Naive thymus-derived CD8-positive, alpha-beta T cell (primary cell): Measurements from ENCODE around the gene SPATA21. TPM values are rescaled to one million over a fixed set of nuclear protein-coding genes. Genes with fewer than 3 reads are reported as not detected.
"Not testable (repeated sequence)": the region's sequence is repeated elsewhere in the genome, so short reads cannot be mapped to it uniquely, and the experiment has no call there.

Experiments
- ATAC-seq, 2 donors: fragments of 150-1000 bp; cut with Tn5 transposase in 1 of 2; sonication (Bioruptor Pico), chemical (Tn5 transposase) in 1 of 2; 1 replicate in 1 of 2; 2 replicates in 1 of 2; pipeline ENCODE4 v1.10.0; 2021; ENCODE audit warnings: mild to moderate bottlenecking in 2 of 2, moderate library complexity in 2 of 2
- POLR2A ChIA-PET: fragments of 350-600 bp; sonication (Branson Sonifier 250); formaldehyde crosslinking; loops from one replicate; lab custom pipeline; 2021; ENCODE audit warnings: antibody characterized with exemption; lab: Charles Lee
- DNase-seq, 10 donors: peaks; one replicate each; pipeline versions ENCODE4 v3.0.0 to v3.0.0-alpha.2; 2020 to 2022
- H3K27ac Mint-ChIP-seq, 10 donors: one replicate each; pipeline ENCODE4 v1.8.0; 2020 to 2022; ENCODE audit warnings: mild to moderate bottlenecking in 10 of 10, mixed read lengths in 10 of 10, moderate library complexity in 4 of 10, inconsistent platforms in 1 of 10
- H3K27me3 Mint-ChIP-seq, 5 donors: one replicate each; pipeline ENCODE4 v1.8.0; 2021 to 2022; ENCODE audit warnings: mixed read lengths in 5 of 5
- H3K36me3 Mint-ChIP-seq, 3 donors: one replicate each; pipeline ENCODE4 v1.8.0; 2020 to 2022; ENCODE audit warnings: mixed read lengths in 3 of 3, mild to moderate bottlenecking in 2 of 3, inconsistent platforms in 1 of 3
- H3K4me1 Mint-ChIP-seq, 4 donors: one replicate each; pipeline ENCODE4 v1.8.0; 2021 to 2022; ENCODE audit warnings: mixed read lengths in 4 of 4
- H3K4me3 Mint-ChIP-seq, 10 donors: one replicate each; pipeline ENCODE4 v1.8.0; 2020 to 2022; ENCODE audit warnings: mild to moderate bottlenecking in 10 of 10, mixed read lengths in 10 of 10, moderate library complexity in 6 of 10, inconsistent platforms in 1 of 10
- H3K9me3 Mint-ChIP-seq, 9 donors: one replicate each; pipeline ENCODE4 v1.8.0; 2020 to 2022; ENCODE audit warnings: mixed read lengths in 9 of 9, mild to moderate bottlenecking in 3 of 9, inconsistent platforms in 1 of 9, moderate library complexity in 1 of 9
- polyA plus RNA-seq, 3 donors: library from polyadenylated mRNA; unstranded; fragments of 300-500 nt; fragmentation: Illumina TruSeq; gene quantifications; one replicate each; pipeline ENCODE4 v1.2.3, GENCODE V29; 2021
- total RNA-seq, 8 experiments: library from RNA in 2 of 8; stranded (reverse) in 2 of 8; gene quantifications; one replicate each; pipeline ENCODE4 v1.2.3 and lab custom pipeline; 2021 to 2026

SPATA21 gene
- total and polyA plus RNA-seq, 5 experiments from 2014 or later: not detected

DNA sequence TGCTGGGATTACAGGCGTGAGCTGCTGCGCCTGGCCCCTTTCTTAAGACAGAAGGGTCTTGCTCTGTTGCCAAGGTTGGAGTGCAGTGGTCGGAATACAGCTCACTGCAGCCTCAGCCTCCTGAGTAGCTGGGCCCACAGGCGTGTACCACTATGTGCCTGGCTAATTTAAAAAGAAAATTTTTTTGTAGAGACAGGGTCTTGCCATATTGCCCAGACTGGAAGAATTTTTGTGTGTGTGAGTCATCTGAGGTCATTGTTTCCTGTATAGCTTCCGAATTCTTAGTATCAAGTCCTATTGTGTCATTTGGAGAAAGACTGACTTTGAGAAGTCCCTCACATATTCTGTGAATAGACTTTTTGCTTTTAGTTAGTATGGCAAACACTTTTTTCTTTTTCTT, 65.5 kb downstream of the SPATA21 start:
- POLR2A ChIA-PET: interaction anchor here (0.6 kb wide), 1 partner anchor 8 kb away, joined by 4 read pairs; no protein-coding TSS in a partner anchor
- H3K27ac Mint-ChIP-seq: peak overlapping the region in 8 of 10 donors; percentile 40 to 82 (median 49)
- peaks cover 30 to 78% (median 71%) of the 10 kb centered on the region in 4 donors for H3K4me1 Mint-ChIP-seq
- H3K4me3 Mint-ChIP-seq: peak overlapping the region; percentile 20 to 78 (median 44)
- ATAC-seq (no peak), DNase-seq (no peak)
- no peaks in the 10 kb centered on the region for H3K9me3 Mint-ChIP-seq
- H3K27me3 Mint-ChIP-seq: no peaks in the 10 kb centered on the region
- peaks cover 0 to 30% (median 5%) of the 10 kb centered on the region in 3 donors for H3K36me3 Mint-ChIP-seq

DNA sequence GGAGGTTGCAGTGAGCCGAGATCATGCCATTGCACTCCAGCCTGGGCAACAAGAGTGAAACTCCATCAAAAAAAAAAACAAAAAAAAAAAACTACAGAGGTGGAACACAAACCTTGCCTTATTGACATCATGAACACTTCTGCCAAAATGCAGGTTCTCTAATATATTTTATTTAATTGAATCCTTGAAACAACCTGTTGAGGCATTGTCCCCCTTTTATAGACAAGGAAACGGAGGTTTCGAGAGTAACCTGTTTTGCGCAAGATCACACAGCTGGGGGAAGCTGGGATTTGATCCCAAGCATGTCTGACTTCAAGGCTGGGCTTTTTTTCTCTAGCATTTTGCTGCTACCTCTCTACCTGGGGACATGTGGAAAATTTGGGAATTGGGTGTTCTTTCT, 67.4 kb downstream of the SPATA21 start:
- no peaks in the 10 kb centered on the region for H3K27me3 Mint-ChIP-seq
- POLR2A ChIA-PET: interaction anchor here (0.9 to 1.5 kb wide), 2 partner anchors 9 to 15 kb away, joined by 3 to 5 read pairs; no protein-coding TSS in a partner anchor
- peak overlapping the region in 4 of 10 donors; percentile 94 to 98 (median 96) for H3K4me3 Mint-ChIP-seq
- peaks cover 0 to 24% (median 5%) of the 10 kb centered on the region in 3 donors for H3K36me3 Mint-ChIP-seq
- peaks cover 26 to 67% (median 55%) of the 10 kb centered on the region in 4 donors for H3K4me1 Mint-ChIP-seq
- no peak for ATAC-seq
- H3K27ac Mint-ChIP-seq: peak overlapping the region in 1 of 10 donors; percentile 18
- no peaks in the 10 kb centered on the region for H3K9me3 Mint-ChIP-seq
- no peak for DNase-seq

DNA sequence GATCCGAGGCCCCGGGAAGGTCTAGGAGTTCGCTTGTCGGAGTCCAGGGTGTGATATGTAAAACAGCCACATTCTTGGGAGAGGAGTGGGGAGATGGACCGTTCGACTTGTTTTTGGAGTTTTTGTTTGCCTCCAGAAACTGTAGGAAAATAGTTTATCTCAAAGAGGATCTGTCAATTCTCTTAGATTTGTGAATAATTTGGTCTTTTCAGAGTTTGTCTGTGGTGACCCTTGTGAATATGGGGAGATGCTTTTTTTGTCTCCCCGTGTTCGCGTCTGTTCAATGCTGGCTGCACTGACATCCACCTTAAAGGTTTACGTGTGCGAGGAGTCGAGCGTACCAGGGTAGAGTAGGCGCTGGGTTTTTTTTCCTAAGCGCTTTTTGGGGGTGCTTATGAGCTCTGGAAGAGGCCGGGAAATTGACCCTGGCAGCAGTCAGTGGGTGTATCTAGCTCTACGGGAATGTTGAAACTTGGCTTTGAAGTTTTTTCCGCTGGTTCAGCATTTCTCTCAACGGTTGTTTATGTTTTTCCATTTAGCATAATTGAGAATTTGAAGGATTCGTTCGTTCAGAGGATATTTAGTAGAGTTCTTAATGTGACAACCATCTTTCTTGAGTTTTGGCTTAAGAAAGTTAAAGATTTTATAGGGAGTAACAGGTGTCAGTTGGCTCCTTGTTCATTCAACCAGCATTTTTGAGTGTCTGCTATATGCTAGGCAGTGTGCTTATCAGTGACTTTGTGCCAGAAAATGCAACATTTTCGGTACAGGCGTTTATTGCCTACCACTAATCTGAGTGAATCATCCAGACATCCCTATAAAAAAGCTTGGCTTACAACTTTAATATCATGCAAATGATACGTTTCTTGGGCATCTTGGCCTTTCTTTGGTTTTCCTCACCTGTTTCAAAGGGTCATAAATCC, 69.0 kb downstream of the SPATA21 start:
- Mint-ChIP-seq H3K27ac (peak overlapping the region; percentile 92 to 100 (median 98)), H3K4me1 (peaks cover 20 to 65% (median 44%) of the 10 kb centered on the region in 4 donors), H3K27me3 (no peaks in the 10 kb centered on the region), H3K36me3 (peaks cover 0 to 16% (median 5%) of the 10 kb centered on the region in 3 donors), H3K9me3 (no peaks in the 10 kb centered on the region), H3K4me3 (peak overlapping the region; percentile 94 to 99 (median 96))
- ATAC-seq: no peak
- POLR2A ChIA-PET: interaction anchor here (0.6 to 6.8 kb wide), 7 partner anchors 8 to 579 kb away, joined by 3 to 69 read pairs (median 3); partner anchors contain the start of genes FBXO42 and NECAP2
- peak in 1 of 10 donors; percentile 8 for DNase-seq

DNA sequence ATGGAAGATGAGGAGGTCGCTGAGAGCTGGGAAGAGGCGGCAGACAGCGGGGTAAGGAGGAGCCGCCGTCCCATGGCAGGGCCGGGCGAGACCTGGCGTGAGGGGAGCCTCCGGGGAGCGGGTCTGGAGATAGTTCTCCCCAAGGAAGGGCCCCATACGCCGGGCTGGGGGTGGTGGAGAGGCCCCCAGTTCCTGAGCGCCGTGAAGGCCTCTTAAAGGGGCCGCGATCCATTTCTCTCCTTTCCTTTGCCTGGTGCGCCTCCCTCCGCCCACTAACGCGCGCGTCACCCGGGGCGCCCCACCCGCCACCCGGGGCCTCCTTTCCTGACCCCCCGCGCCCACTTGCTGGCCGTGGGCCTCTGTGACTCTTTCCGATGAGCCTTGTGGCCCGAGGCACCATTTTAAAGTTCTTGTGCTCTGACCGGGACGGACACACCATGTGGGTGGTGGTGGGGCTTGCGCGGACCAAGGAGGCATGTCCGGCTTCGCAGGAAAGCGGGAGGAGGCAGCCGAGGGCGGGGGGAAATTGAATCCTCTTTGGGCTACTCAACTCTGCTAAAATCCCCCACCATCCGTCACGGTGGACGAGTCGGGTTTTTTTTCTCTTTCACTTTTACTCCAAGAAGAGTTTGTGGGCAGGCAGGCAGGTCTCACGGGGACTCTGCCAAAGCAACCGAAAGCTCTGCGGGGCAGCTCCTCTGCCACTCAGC, 69.8 kb downstream of the SPATA21 start:
- ATAC-seq: peak; percentile 70 to 71

DNA sequence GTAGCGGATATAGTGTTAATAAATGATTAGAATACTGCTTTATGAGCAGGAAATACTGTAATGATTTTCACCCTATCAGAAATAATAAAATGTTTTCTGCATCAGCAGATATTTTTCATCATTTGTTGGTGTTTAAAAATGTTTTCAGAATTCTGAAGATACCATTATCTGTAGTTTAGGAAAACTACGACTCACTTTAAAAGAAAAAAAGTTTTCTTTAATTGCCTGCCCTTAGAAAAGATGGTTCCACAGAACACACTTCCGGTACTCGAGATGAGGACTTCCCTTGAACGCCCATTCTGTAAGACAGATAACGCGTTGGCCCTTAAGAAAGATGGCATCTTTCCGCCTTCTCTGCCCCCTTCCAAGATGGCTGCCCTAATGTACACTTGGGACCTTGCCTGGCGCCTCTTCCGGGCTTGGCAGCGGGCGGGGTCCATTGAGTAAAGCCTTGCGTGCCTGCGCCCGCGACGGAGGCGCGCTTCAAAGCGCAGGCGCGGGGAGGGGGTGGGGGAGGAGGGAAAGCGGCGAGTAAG, 70.4 kb downstream of the SPATA21 start, which contains the start of gene SZRD1:
SZRD1 (plus strand) TSS at position 521 of the 536 bp plus-strand sequence. CDS start 16 bp downstream, outside the sequence.
- H3K9me3 Mint-ChIP-seq: no peaks in the 10 kb centered on the region
- H3K27ac Mint-ChIP-seq: peak within 1 kb of the TSS; percentile 92 to 100 (median 98)
- peaks cover 0 to 6% (median 0%) of the 10 kb centered on the region in 3 donors for H3K36me3 Mint-ChIP-seq
- peaks cover 9 to 52% (median 32%) of the 10 kb centered on the region in 4 donors for H3K4me1 Mint-ChIP-seq
- DNase-seq (peak in 9 of 10 donors; percentile 91 to 99 (median 96)), ATAC-seq (peak; percentile 88 to 91)
- peak within 1 kb of the TSS; percentile 94 to 99 (median 96) for H3K4me3 Mint-ChIP-seq
- POLR2A ChIA-PET: interaction anchor here (0.6 to 6.8 kb wide), 7 partner anchors 9 to 74 kb away, joined by 3 to 69 read pairs (median 4); partner anchors contain the start of genes FBXO42 and NECAP2
- no peaks in the 10 kb centered on the region for H3K27me3 Mint-ChIP-seq

More for the DNA sequence above, 69.8 kb downstream of the SPATA21 start:
- H3K9me3 Mint-ChIP-seq: no peaks in the 10 kb centered on the region
- H3K27ac Mint-ChIP-seq: peak overlapping the region; percentile 92 to 100 (median 98)
- POLR2A ChIA-PET: interaction anchor here (0.7 to 6.8 kb wide), 7 partner anchors 8 to 73 kb away, joined by 3 to 69 read pairs (median 3); partner anchors contain the start of genes FBXO42 and NECAP2
- H3K36me3 Mint-ChIP-seq: peaks cover 0 to 9% (median 0%) of the 10 kb centered on the region in 3 donors
- H3K27me3 Mint-ChIP-seq: no peaks in the 10 kb centered on the region
- H3K4me3 Mint-ChIP-seq: peak overlapping the region; percentile 94 to 99 (median 96)
- DNase-seq: peak; percentile 68 to 94 (median 83)
- H3K4me1 Mint-ChIP-seq: peaks cover 14 to 58% (median 38%) of the 10 kb centered on the region in 4 donors

DNA sequence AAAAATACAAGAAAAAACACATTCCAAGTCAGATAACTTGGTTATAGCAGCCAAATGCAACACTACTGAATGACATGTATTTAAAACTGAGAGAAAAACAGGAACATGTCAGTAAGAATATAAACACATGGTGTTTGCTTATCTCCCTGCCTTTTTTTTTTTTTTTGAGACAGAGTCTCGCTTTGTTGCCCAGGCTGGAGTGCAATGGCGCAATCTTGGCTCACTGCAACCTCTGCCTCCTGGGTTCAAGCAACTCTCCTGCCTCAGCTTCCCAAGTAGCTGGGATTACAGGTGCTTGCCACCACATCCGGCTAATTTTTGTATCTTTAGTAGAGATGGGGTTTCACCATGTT, 72.1 kb downstream of the SPATA21 start:
- POLR2A ChIA-PET: interaction anchor here (0.6 to 6.8 kb wide), 6 partner anchors 12 to 289 kb away, joined by 3 to 69 read pairs (median 4); partner anchors contain the start of gene FBXO42
- not testable (repeated sequence) for DNase-seq, H3K27me3 Mint-ChIP-seq, H3K36me3 Mint-ChIP-seq, H3K4me3 Mint-ChIP-seq, ATAC-seq, H3K9me3 Mint-ChIP-seq
- H3K27ac Mint-ChIP-seq: peak overlapping the region in 1 of 10 donors; percentile 56
- H3K4me1 Mint-ChIP-seq: peaks cover 7 to 41% (median 25%) of the 10 kb centered on the region in 4 donors

DNA sequence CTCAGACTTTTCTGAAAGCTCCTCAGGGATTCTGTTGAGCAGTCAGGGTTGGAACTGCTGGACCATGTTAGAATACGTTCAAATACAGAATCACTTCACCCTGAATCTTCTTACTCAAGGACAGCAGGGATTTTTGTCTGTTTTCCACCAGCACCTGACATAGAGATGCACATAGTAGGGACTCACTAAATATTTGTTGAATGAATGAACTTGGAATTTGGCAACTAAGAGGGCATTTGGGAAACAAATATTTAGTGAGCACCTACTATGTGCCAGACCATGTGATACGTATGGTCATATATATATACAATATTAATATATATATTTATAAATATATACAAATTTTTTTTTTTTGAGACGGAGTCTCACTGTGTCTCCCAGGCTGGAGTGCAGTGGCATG, 80.4 kb downstream of the SPATA21 start:
- Mint-ChIP-seq H3K27me3 (no peaks in the 10 kb centered on the region), H3K27ac (no peak overlapping the region), H3K4me1 (peaks cover 0 to 16% (median 10%) of the 10 kb centered on the region in 4 donors), H3K9me3 (no peaks in the 10 kb centered on the region), H3K36me3 (no peaks in the 10 kb centered on the region), H3K4me3 (no peak overlapping the region)
- DNase-seq (no peak), ATAC-seq (no peak)
- POLR2A ChIA-PET: no interaction called here

DNA sequence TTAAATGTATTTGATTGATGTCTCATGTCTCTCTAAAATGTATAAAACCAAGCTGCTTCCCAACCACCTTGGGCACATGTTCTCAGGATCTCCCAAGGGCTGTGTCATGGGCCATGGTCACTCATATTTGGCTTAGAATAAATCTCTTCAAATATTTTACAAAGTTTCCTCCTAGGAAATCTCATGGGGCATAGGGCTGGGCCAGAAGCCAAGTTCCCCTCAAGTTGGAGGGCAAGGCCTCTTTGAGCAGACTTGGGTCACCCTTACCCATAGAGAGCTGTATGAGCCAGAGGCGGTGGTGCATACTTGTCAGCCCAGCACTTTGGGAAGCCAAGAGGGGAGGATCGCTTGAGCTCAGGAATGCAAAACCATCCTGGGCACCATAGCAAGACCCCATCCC, 82.6 kb downstream of the SPATA21 start:
- H3K9me3 Mint-ChIP-seq: no peaks in the 10 kb centered on the region
- peak overlapping the region in 4 of 10 donors; percentile 7 to 58 (median 28) for H3K4me3 Mint-ChIP-seq
- DNase-seq (no peak), ATAC-seq (no peak)
- POLR2A ChIA-PET: interaction anchor here (1.0 to 6.0 kb wide), 2 partner anchors 11 to 15 kb away, joined by 3 to 69 read pairs; partner anchors contain the start of gene SZRD1
- no peaks in the 10 kb centered on the region for H3K36me3 Mint-ChIP-seq
- peaks cover 10 to 37% (median 30%) of the 10 kb centered on the region in 4 donors for H3K4me1 Mint-ChIP-seq
- peak overlapping the region in 3 of 10 donors; percentile 46 to 76 (median 58) for H3K27ac Mint-ChIP-seq
- H3K27me3 Mint-ChIP-seq: no peaks in the 10 kb centered on the region

DNA sequence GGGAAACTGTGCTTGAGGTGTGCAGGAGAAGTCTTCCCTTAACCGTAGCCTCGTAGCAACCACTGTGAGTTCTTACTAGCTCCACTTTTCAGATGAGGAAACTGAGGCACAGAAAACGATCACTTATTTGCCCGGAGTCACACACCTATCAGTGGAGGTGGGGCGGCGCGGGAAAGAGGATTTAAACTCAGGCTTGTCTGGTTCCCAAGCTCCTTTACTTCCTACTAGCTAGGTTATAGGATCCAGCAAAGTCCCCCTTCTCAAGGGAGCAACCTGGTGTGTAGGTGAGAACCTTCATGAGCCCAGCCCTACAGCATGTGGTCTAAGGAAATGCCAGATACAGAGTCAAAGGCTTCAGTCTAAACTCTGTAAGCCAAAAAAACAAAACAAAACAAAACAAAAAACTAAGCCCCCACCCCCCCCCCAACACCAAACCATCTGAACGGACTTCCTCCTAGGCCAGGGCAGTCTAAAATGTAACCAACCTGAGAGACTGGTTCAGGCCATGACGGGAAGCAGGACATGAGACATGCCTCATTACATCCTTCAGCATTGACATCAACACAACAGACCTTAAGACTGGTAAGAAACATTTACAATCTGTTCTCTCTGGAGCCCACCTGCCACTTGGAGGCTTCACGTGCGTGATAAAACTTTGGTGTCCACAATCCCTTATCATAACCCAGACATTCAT, 84.2 kb downstream of the SPATA21 start:
- Mint-ChIP-seq H3K27ac (peak overlapping the region; percentile 80 to 97 (median 94)), H3K36me3 (no peaks in the 10 kb centered on the region), H3K27me3 (no peaks in the 10 kb centered on the region), H3K9me3 (no peaks in the 10 kb centered on the region), H3K4me3 (peak overlapping the region; percentile 89 to 96 (median 93)), H3K4me1 (peaks cover 11 to 47% (median 38%) of the 10 kb centered on the region in 4 donors)
- POLR2A ChIA-PET: interaction anchor here (0.7 to 6.0 kb wide), 7 partner anchors 12 to 421 kb away, joined by 3 to 69 read pairs (median 3); partner anchors contain the start of genes NECAP2 and SZRD1
- ATAC-seq: no peak
- DNase-seq: peak in 1 of 10 donors; percentile 58

DNA sequence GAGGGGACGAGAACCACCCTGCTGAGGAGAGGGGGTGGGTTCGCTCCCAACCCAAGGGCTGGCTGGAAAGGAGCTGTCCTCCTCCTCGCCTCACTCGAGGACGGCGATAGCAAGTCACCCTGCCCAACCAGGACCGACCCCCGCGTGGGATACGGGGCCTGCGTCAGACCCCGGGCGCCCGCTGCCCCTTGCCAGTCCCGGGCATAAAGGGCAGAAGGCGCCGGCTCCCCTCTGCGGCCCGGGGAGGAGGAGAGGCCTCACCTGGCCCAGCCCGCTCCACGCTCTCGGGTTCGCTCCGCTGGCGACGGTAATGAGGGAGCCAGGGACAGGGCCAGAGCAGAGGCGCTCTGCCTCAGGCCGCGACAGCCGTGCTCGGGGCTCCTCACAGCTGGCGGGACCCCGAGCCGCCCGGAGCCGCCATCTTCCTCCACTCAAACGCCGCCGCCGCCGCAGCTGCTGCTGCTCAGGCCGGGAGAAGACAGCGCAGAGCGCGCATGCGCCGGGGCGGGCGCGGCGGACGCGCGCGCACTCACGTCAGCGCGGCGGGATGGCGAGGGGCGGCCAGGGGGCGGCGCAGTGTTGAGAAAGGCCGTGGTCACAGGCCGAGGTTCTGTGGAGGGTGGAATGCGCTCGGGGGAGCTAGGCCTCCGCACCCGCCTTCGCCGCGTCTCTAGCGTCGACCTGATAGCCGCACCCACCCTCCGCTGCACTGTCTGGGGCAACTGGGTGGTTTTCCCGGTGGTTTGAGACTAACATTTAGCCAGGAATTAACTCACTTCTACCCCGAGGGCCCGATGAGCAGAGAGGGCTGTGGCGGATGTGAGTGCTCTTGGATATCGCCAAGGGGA, 85.0 kb downstream of the SPATA21 start, which contains the start of gene FBXO42:
FBXO42 (minus strand) TSS at position 487 of the 848 bp plus-strand sequence. CDS start 37,062 bp downstream, outside the sequence.
- Mint-ChIP-seq H3K9me3 (no peaks in the 10 kb centered on the region), H3K27me3 (no peaks in the 10 kb centered on the region), H3K36me3 (no peaks in the 10 kb centered on the region)

More for the DNA sequence above, 85.0 kb downstream of the SPATA21 start, which contains the start of gene FBXO42:
- Mint-ChIP-seq H3K27ac (peak within 1 kb of the TSS; percentile 80 to 98 (median 94)), H3K4me1 (peaks cover 11 to 55% (median 42%) of the 10 kb centered on the region in 4 donors), H3K4me3 (peak within 1 kb of the TSS; percentile 89 to 96 (median 93))
- peak; percentile 89 to 96 (median 92) for DNase-seq
- POLR2A ChIA-PET: interaction anchor here (0.5 to 6.0 kb wide), 8 partner anchors 9 to 700 kb away, joined by 3 to 69 read pairs (median 4); partner anchors contain the start of genes NECAP2 and SZRD1
- peak; percentile 86 to 92 for ATAC-seq
